D341Med (cell line): ENCODE results near the gene CNIH2.

ENCODE experiments used
- DNase-seq: peaks from one replicate; pipeline ENCODE4 v3.0.0; 2012; ENCODE audit warnings: low spot score

CNIH2 gene

DNA sequence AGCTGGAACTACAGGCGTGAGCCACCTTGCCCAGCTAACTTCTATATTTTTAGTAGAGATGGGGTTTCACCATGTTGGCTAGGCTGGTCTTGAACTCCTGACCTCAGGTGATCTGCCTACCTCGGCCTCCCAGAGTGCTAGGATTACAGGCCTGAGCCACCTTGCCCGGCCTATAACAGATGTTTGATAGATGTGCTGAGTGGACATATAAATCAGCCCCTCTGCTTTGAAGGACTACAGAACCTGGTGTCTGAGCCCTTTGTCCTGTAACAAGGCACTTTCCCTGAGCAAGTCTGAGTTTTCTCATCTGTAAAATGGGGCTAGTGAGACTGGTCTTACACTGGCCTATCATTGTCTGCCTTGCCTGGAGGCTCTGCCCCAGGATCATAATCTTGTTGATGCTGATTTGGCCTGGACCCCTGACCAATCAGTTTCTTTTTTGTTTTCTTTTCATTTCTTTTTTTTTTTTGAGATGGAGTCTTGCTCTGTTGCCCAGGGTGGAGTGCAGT, 51.2 kb downstream of the CNIH2 start:
- no peak for DNase-seq

DNA sequence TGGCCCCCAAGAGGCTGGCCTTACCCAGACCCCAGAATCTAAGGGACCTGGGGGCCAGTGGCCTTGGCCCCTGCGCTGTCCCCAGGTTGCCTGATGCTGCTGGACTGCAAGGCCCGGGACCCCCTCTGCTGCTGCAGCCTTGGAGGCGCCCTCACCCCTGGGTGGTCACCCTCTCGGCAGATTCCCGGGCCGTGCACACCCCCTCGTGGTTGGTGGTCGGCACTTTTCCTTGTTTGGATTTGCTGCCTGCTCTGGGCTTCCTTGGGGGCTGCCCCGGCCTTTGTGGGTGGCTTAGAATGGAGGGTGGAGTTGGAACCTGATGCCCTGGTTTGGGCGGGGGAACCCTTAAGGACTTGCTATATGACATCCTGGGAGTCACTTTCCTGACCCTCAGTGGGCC, 53.0 kb downstream of the CNIH2 start:
- peak; percentile 41 for DNase-seq

DNA sequence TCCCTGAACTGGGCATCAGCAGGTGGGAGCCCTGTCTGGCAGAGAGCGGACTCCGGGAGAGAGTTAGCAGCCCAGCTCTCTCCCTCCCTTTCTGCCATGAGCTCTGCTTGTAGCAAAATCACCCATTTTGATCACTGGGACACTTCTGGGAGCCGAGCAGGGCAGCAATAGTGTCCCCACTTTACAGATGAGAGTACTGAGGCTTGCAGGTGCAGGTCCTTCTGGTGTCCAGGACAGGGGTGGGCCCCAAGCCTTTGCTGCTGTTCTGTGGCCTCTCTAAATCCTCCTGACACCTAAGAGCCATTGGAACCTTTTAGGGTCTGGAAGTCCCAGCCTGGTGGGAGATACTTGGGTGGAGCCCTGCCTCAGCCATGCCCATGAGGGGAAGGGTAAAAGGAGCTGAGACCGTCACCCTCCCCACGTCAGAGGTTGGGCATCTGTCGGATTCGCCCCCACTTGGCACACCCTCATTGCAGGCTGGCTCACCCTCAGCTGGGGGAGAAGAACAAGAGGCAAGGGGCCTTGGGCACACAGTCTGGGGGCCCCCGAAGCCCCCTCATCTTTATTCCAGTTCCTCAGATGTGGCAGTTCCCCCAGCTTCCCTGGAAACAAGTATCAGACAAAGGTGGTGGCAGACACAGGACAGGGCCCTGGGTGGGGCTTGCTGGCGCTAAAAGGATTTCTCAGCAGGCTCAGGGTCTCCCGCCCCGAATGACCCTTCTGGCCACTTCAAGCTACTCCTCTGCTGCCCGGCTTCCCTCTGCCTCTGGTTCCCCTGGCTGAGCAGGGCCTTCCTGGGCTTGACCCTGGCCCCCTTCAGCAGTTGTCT, 53.8 kb downstream of the CNIH2 start:
- DNase-seq: no peak

DNA sequence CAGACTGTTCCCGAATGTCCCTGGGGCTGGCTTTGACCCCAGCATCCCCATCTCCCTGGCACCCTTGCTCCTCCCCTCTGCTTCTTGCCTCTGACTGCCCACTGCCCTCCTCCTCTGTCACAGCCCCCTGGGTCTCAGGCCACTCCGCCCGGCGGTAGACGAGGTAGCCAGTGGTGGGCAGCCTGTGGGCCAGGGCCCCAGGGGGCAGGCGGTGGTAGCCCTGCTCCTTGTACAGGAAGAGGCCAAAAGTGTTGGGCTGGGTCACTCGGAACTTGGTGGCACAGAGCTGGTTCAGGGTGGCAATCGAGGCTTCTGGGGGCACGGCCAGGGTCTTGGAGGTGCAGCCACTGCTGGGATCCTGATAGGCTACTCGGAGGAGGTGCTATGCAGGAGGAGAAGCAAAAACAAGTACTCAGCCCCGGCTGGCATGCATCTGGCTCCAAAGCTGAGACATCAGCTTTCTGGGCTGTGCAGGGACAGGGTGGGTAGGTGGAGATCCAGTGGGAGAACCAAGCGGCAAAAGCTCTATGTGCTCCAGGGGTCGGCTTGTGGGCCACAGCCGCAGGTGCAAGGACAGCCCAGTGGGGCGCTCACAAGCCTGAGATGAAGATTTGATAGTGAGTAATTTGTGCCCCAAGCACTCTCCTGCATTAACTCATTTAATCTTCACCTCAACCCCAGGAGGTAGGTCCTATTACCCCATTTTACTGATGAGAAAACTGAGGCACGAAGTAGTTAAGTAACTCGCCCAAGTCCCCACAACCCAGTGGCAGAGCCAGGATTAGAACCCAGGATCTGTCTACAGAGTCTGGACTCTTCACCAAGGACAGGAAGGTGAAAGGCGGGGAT, 54.6 kb downstream of the CNIH2 start:
- no peak for DNase-seq

DNA sequence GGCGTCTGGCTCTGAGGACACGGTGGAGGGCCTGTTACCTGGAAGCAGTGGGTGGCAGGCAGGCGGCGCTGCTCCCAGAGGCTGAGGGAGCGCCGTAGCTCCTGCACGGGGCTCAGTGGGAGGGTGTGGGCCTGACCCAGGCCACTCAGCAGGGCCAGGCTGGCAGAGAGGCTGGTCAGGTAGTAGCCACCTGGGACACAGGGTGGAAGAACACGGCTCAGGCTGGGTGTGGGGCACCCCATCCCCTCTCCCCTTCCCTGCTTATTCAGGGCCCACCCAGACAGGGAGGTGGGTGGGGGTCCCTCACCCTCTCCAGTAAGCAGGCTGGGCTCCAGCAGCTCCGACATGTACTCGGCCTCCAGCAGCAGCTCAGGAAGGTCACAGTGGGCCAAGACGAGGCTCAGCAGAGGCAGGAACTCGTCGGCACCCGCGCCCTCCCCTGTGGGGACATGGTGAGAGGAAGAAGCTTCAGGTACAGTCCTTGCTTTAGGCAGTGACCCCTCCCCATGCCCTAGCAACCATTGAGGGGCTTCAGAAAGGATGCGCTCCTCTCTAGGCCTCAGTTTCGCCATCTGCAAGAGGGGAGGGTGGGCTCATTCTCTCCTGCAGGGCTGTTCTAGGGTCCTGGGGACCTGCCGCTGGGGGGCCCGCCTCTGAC, 55.4 kb downstream of the CNIH2 start:
- DNase-seq: no peak
